ENCODE results near the gene GMPPA. TPM values are rescaled to one million over a fixed set of nuclear protein-coding genes. Genes with fewer than 3 reads are reported as not detected.

Gene GMPPA
- total RNA-seq, 1 experiment from 2014 or later, result 51.9 TPM

DNA sequence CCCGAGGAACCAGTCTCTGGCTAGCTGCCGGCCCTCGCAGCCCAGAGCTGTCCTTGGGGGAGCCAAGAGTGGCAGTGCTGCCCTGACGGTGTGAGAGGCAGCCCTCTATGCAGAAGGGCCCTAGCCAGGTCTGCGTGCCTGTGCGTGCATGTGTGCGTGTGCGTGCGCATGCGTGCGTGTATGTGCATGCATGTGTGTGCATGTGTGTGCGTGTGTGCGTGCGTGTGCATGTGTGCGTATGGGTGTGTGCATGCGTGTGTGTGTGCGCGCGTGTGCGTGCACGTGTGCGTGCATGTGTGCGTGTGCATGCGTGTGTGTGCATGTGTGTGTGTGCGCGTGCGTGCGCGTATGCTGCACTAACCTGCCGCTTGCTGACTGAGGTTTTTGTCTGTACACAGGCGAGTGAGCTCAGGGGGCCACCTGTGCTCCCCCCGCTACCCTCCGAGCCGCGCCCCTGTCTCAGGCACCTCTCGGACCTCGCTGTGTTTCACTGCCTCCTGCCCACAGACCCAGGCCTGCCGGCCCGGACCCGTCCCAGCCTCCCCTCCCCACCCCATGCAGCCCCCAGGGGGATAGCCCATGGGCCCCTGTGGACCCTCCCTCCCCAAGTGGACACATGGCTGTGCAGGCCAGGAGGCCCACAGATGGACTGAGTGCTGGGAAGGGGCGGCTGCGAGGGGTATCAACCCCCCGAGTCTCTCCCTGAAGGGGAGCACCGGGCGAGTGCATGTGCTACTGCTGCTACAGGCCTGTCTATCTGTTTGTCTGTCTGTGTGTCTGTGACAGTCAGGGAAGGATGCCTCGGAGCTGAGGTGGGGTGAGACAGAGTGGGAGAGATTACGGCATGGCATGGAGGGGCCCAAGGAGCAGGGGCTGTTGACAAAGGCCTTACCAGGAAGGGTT lies 32.8 kb upstream of the GMPPA start:
- DNase-seq (ENCODE audit: low spot score) (no peak), ATAC-seq (no peak)
- Mint-ChIP-seq H3K4me3 (no peak overlapping the region), H3K4me1 (peaks cover 6% of the 10 kb centered on the region), H3K36me3 (peaks cover 8% of the 10 kb centered on the region; the same call in 1 of the 2 replicates), H3K27ac (no peak overlapping the region), H3K27me3 (ENCODE audit: low read depth) (no peaks in the 10 kb centered on the region), H3K9me3 (no peaks in the 10 kb centered on the region)
- ChIA-PET CTCF (interaction anchor here (1.4 to 3.8 kb wide), 3 partner anchors 11 to 63 kb away, joined by 5 to 30 read pairs (median 14); no protein-coding TSS in a partner anchor), POLR2A (no interaction called here)
- TF ChIP-seq MYBL2 (CRISPR knock-in tag; IDR thresholded peaks at IDR 0.05) (no peak), MAX (CRISPR knock-in tag; IDR thresholded peaks at IDR 0.05) (no peak), ZNF512 (CRISPR knock-in tag; IDR thresholded peaks at IDR 0.05; ENCODE audit: borderline replicate concordance) (no peak), SMAD4 (CRISPR knock-in tag; IDR thresholded peaks at IDR 0.05) (no peak), SOX15 (CRISPR knock-in tag; IDR thresholded peaks at IDR 0.05) (no peak), RORB (CRISPR knock-in tag; IDR thresholded peaks at IDR 0.05) (no peak), GRHL2 (CRISPR knock-in tag; IDR thresholded peaks at IDR 0.05; ENCODE audit: insufficient replicate concordance, severe bottlenecking) (no peak), ETV6 (CRISPR knock-in tag; IDR thresholded peaks at IDR 0.05) (no peak), ZSCAN18 (CRISPR knock-in tag; IDR thresholded peaks at IDR 0.05) (no peak), MXD4 (CRISPR knock-in tag; IDR thresholded peaks at IDR 0.05; ENCODE audit: borderline replicate concordance) (no peak), SMAD3 (CRISPR knock-in tag; IDR thresholded peaks at IDR 0.05; ENCODE audit: borderline replicate concordance) (no peak), ZBTB21 (CRISPR knock-in tag; IDR thresholded peaks at IDR 0.05; ENCODE audit: borderline replicate concordance) (no peak), E2F5 (CRISPR knock-in tag; IDR thresholded peaks at IDR 0.05) (no peak), TEAD4 (CRISPR knock-in tag; IDR thresholded peaks at IDR 0.05) (no peak)
- TF ChIP-seq, protein P1, sequence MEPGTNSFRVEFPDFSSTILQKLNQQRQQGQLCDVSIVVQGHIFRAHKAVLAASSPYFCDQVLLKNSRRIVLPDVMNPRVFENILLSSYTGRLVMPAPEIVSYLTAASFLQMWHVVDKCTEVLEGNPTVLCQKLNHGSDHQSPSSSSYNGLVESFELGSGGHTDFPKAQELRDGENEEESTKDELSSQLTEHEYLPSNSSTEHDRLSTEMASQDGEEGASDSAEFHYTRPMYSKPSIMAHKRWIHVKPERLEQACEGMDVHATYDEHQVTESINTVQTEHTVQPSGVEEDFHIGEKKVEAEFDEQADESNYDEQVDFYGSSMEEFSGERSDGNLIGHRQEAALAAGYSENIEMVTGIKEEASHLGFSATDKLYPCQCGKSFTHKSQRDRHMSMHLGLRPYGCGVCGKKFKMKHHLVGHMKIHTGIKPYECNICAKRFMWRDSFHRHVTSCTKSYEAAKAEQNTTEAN (CRISPR knock-in tag; IDR thresholded peaks at IDR 0.05), result no peak

- ChIA-PET POLR2A (interaction anchor here (1.0 kb wide), 1 partner anchor 21 kb away, joined by 3 read pairs; no protein-coding TSS in a partner anchor), CTCF (interaction anchor here (0.7 to 35.9 kb wide), 6 partner anchors 9 to 80 kb away, joined by 3 to 2316 read pairs (median 4); partner anchors contain the start of genes ASIC4, CHPF, DNPEP and TMEM198)
- no peaks in the 10 kb centered on the region for H3K4me1 Mint-ChIP-seq
- H3K36me3 Mint-ChIP-seq, result peaks cover 8% of the 10 kb centered on the region; the same call in 1 of the 2 replicates
- H3K27ac Mint-ChIP-seq, result peak overlapping the region; percentile 87
- ATAC-seq, result no peak
- no peak overlapping the region for H3K4me3 Mint-ChIP-seq
- 0 out of 2 replicates have a peak, but pooled peaks have one; percentile 54 for TF ChIP-seq TCF7 (CRISPR knock-in tag; IDR thresholded peaks at IDR 0.05; ENCODE audit: low read depth)
- TF ChIP-seq, protein P2, sequence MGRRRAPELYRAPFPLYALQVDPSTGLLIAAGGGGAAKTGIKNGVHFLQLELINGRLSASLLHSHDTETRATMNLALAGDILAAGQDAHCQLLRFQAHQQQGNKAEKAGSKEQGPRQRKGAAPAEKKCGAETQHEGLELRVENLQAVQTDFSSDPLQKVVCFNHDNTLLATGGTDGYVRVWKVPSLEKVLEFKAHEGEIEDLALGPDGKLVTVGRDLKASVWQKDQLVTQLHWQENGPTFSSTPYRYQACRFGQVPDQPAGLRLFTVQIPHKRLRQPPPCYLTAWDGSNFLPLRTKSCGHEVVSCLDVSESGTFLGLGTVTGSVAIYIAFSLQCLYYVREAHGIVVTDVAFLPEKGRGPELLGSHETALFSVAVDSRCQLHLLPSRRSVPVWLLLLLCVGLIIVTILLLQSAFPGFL (CRISPR knock-in tag; IDR thresholded peaks at IDR 0.05; ENCODE audit: borderline replicate concordance), result no peak
- TF ChIP-seq TEAD4 (CRISPR knock-in tag; IDR thresholded peaks at IDR 0.05), result no peak
- TF ChIP-seq MXD4 (CRISPR knock-in tag; IDR thresholded peaks at IDR 0.05; ENCODE audit: borderline replicate concordance), result no peak
- TF ChIP-seq ETV6 (CRISPR knock-in tag; IDR thresholded peaks at IDR 0.05), result no peak
- DNase-seq (ENCODE audit: low spot score), result no peak
- H3K27me3 Mint-ChIP-seq (ENCODE audit: low read depth), result no peaks in the 10 kb centered on the region; the same call in 1 of the 2 replicates
- no peaks in the 10 kb centered on the region for H3K9me3 Mint-ChIP-seq
Observed at GRCh38 chr2:219466816-219467735, 31.6 kb upstream of the GMPPA start.
